ENCODE measurements around the gene RPS10. TPM values are rescaled to one million over a fixed set of nuclear protein-coding genes. Genes with fewer than 3 reads are reported as not detected.
A peak's percentile ranks its signal among the peaks of the same experiment; 100 is the strongest.

Gene RPS10
- total RNA-seq, 1 experiment from 2014 or later, result 1,644 TPM

- no TSS peak for BruUV-seq (replicated peaks)
- peak; percentile 36 for DNase-seq (ENCODE audit: unreplicated experiment)
- no peak overlapping the region for H3K4me3 Mint-ChIP-seq (ENCODE audit: unreplicated experiment)
- TF ChIP-seq CTCF (IDR thresholded peaks at IDR 0.05; ENCODE audit: unreplicated experiment), result no peak
- no peaks in the 10 kb centered on the region for H3K9me3 Mint-ChIP-seq (ENCODE audit: unreplicated experiment)
- intact Hi-C loops (cut with micrococcal nuclease), result loop anchor here (5.0 kb wide), 1 partner anchor 525 kb away; no protein-coding TSS in a partner anchor
- ChIA-PET POLR2A (no interaction called here), CTCF (interaction anchor here (0.5 to 1.2 kb wide), 2 partner anchors 20 to 146 kb away, joined by 3 to 5 read pairs; no protein-coding TSS in a partner anchor)
- H3K36me3 Mint-ChIP-seq (ENCODE audit: insufficient read depth, unreplicated experiment), result peaks cover 6% of the 10 kb centered on the region
- peaks cover 6% of the 10 kb centered on the region for H3K4me1 Mint-ChIP-seq (ENCODE audit: insufficient read depth, unreplicated experiment)
- no peak overlapping the region for H3K27ac Mint-ChIP-seq (ENCODE audit: low read depth, unreplicated experiment)
- no peaks in the 10 kb centered on the region for H3K27me3 Mint-ChIP-seq (ENCODE audit: insufficient read depth, unreplicated experiment)
These were observed 36.7 kb upstream of the RPS10 start for GRCh38 chr6:34462551-34462971.

GRCh38 chr6:34462010-34462409, 36.1 kb upstream of the RPS10 start:
- intact Hi-C loops (cut with micrococcal nuclease), result loop anchor here (5.0 kb wide), 1 partner anchor 525 kb away; no protein-coding TSS in a partner anchor

GRCh38 chr6:34460796-34461507, 35.1 kb upstream of the RPS10 start:
- Mint-ChIP-seq H3K27me3 (ENCODE audit: insufficient read depth, unreplicated experiment) (no peaks in the 10 kb centered on the region), H3K4me1 (ENCODE audit: insufficient read depth, unreplicated experiment) (peaks cover 6% of the 10 kb centered on the region), H3K4me3 (ENCODE audit: unreplicated experiment) (no peak overlapping the region), H3K9me3 (ENCODE audit: unreplicated experiment) (no peaks in the 10 kb centered on the region), H3K36me3 (ENCODE audit: insufficient read depth, unreplicated experiment) (peaks cover 6% of the 10 kb centered on the region), H3K27ac (ENCODE audit: low read depth, unreplicated experiment) (peak overlapping the region; percentile 54)
- DNase-seq (ENCODE audit: unreplicated experiment), result peak; percentile 44
- no TSS peak for BruUV-seq (replicated peaks)
- intact Hi-C loops (cut with micrococcal nuclease), result loop anchor here (1.0 to 5.0 kb wide), 4 partner anchors 66 to 679 kb away; no protein-coding TSS in a partner anchor
- no peak for TF ChIP-seq CTCF (IDR thresholded peaks at IDR 0.05; ENCODE audit: unreplicated experiment)
- ChIA-PET CTCF (interaction anchor here (0.5 to 5.6 kb wide), 22 partner anchors 13 to 745 kb away, joined by 3 to 60 read pairs (median 3); no protein-coding TSS in a partner anchor), POLR2A (interaction anchor here (1.3 to 1.4 kb wide), 3 partner anchors 143 to 212 kb away, joined by 3 to 6 read pairs (median 4); partner anchors contain the start of gene SMIM29)

More at GRCh38 chr6:34462010-34462409, 36.1 kb upstream of the RPS10 start:
- no peak overlapping the region for H3K4me3 Mint-ChIP-seq (ENCODE audit: unreplicated experiment)
- no peaks in the 10 kb centered on the region for H3K9me3 Mint-ChIP-seq (ENCODE audit: unreplicated experiment)
- ChIA-PET POLR2A (no interaction called here), CTCF (interaction anchor here (0.5 to 0.6 kb wide), 2 partner anchors 21 to 561 kb away, joined by 3 to 5 read pairs; no protein-coding TSS in a partner anchor)
- no TSS peak for BruUV-seq (replicated peaks)
- no peak for TF ChIP-seq CTCF (IDR thresholded peaks at IDR 0.05; ENCODE audit: unreplicated experiment)
- H3K27me3 Mint-ChIP-seq (ENCODE audit: insufficient read depth, unreplicated experiment), result no peaks in the 10 kb centered on the region
- H3K4me1 Mint-ChIP-seq (ENCODE audit: insufficient read depth, unreplicated experiment), result peaks cover 6% of the 10 kb centered on the region
- H3K36me3 Mint-ChIP-seq (ENCODE audit: insufficient read depth, unreplicated experiment), result peaks cover 6% of the 10 kb centered on the region
- H3K27ac Mint-ChIP-seq (ENCODE audit: low read depth, unreplicated experiment), result peak overlapping the region; percentile 54
- DNase-seq (ENCODE audit: unreplicated experiment), result no peak

GRCh38 chr6:34459899-34460593, 34.2 kb upstream of the RPS10 start:
- POLR2A ChIA-PET, result interaction anchor here (0.8 to 1.4 kb wide), 6 partner anchors 11 to 429 kb away, joined by 3 to 6 read pairs (median 3); partner anchors contain the start of genes ANKS1A and SMIM29
- intact Hi-C loops (cut with micrococcal nuclease), result loop anchor here (1.0 to 5.0 kb wide), 4 partner anchors 67 to 680 kb away; no protein-coding TSS in a partner anchor
- peak; percentile 63 for DNase-seq (ENCODE audit: unreplicated experiment)
- Mint-ChIP-seq H3K36me3 (ENCODE audit: insufficient read depth, unreplicated experiment) (peaks cover 6% of the 10 kb centered on the region), H3K27ac (ENCODE audit: low read depth, unreplicated experiment) (no peak overlapping the region), H3K9me3 (ENCODE audit: unreplicated experiment) (no peaks in the 10 kb centered on the region), H3K27me3 (ENCODE audit: insufficient read depth, unreplicated experiment) (no peaks in the 10 kb centered on the region), H3K4me1 (ENCODE audit: insufficient read depth, unreplicated experiment) (peaks cover 6% of the 10 kb centered on the region), H3K4me3 (ENCODE audit: unreplicated experiment) (no peak overlapping the region)
- TF ChIP-seq CTCF (IDR thresholded peaks at IDR 0.05; ENCODE audit: unreplicated experiment), result peak; percentile 73
- CTCF ChIA-PET, result interaction anchor here (0.5 to 5.6 kb wide), 30 partner anchors 8 to 746 kb away, joined by 3 to 60 read pairs (median 4); partner anchors contain the start of genes RPS10 and SNRPC
- no TSS peak for BruUV-seq (replicated peaks)
